HEK293 (cell line): ENCODE data around the gene CTBP2.

ENCODE experiments used
- CTCF ChIA-PET: fragments of 350-600 bp; formaldehyde crosslinking; extraction: SDS; loops from one replicate; lab custom pipeline; 2021; ENCODE audit warnings: antibody characterized with exemption; lab: Yijun Ruan, JAX
- POLR2A ChIA-PET: fragments of 300-600 bp; formaldehyde crosslinking; extraction: SDS; loops from one replicate; lab custom pipeline; 2020; ENCODE audit warnings: antibody characterized with exemption, inconsistent platforms; lab: Yijun Ruan, JAX
- H3K27ac ChIP-seq: fragments of 200-500 bp; sonication (Bioruptor generic); 2 replicates; pipeline ENCODE4 v1.5.1; 2014; ENCODE audit warnings: low read depth, low read length, control low read depth, inconsistent platforms; ENCODE audit errors: extremely low read depth
- H3K36me3 ChIP-seq, 2 experiments: fragments of 200-500 bp in 1 of 2; sonication (Bioruptor generic) in 1 of 2; 1 replicate in 1 of 2; 2 replicates in 1 of 2; pipeline ENCODE4 v1.5.1; 2014 to 2017; ENCODE audit warnings: inconsistent platforms in 2 of 2, low read length in 2 of 2; ENCODE audit not compliant: control insufficient read depth in 2 of 2, insufficient read depth in 1 of 2
- H3K4me1 ChIP-seq: fragments of 200-500 bp; sonication (Bioruptor generic); 2 replicates; pipeline ENCODE4 v1.5.1; 2014; ENCODE audit warnings: mild to moderate bottlenecking, low read length, inconsistent platforms; ENCODE audit not compliant: control insufficient read depth, insufficient read depth
- H3K4me3 ChIP-seq: 2 replicates; pipeline ENCODE4 v1.5.1; 2011; ENCODE audit warnings: low read depth, mild to moderate bottlenecking, control low read depth, low read length, moderate library complexity
- H3K9me3 ChIP-seq: fragments of 200-500 bp; sonication (Bioruptor generic); 2 replicates; pipeline ENCODE4 v1.5.1; 2014; ENCODE audit warnings: low read depth, low read length, inconsistent platforms; ENCODE audit not compliant: control insufficient read depth, insufficient read depth
- GLI2 ChIP-seq: fragments of 450-650 bp; formaldehyde crosslinking; IDR thresholded peaks from 2 replicates; pipeline ENCODE4; 2017; ENCODE audit warnings: missing biosample characterization, missing genetic modification characterization, low read depth, borderline replicate concordance
- KLF16 ChIP-seq: fragments of 450-650 bp; formaldehyde crosslinking; IDR thresholded peaks from 2 replicates; pipeline ENCODE4 v1.5.1; 2017; ENCODE audit warnings: missing biosample characterization, missing genetic modification characterization
- OVOL3 ChIP-seq: fragments of 450-650 bp; formaldehyde crosslinking; IDR thresholded peaks from 2 replicates; pipeline ENCODE4 v1.5.1; 2016; ENCODE audit warnings: missing biosample characterization, missing genetic modification characterization
- PRDM1 ChIP-seq: fragments of 450-650 bp; formaldehyde crosslinking; IDR thresholded peaks from 2 replicates; pipeline ENCODE4; 2016; ENCODE audit warnings: missing biosample characterization, missing genetic modification characterization
- PRDM6 ChIP-seq: fragments of 450-650 bp; formaldehyde crosslinking; IDR thresholded peaks from 2 replicates; pipeline ENCODE4 v1.5.1; 2017; ENCODE audit warnings: missing biosample characterization, missing genetic modification characterization
- RBAK ChIP-seq: fragments of 450-650 bp; formaldehyde crosslinking; IDR thresholded peaks from 2 replicates; pipeline ENCODE4 v1.5.1; 2016; ENCODE audit warnings: missing biosample characterization, missing genetic modification characterization
- SP7 ChIP-seq: fragments of 450-650 bp; formaldehyde crosslinking; IDR thresholded peaks from 2 replicates; pipeline ENCODE4 v1.5.1; 2016; ENCODE audit warnings: missing biosample characterization, missing genetic modification characterization
- ZBTB21 ChIP-seq: fragments of 450-650 bp; formaldehyde crosslinking; IDR thresholded peaks from 2 replicates; pipeline ENCODE4 v1.5.1; 2017; ENCODE audit warnings: missing biosample characterization, missing genetic modification characterization
- ZFHX2 ChIP-seq: fragments of 450-650 bp; formaldehyde crosslinking; conservative IDR thresholded peaks from 2 replicates; pipeline ENCODE4 v1.5.1; 2016; ENCODE audit warnings: missing biosample characterization, missing genetic modification characterization
- ZFP37 ChIP-seq: fragments of 450-650 bp; formaldehyde crosslinking; IDR thresholded peaks from 2 replicates; pipeline ENCODE4 v1.5.1; 2016; ENCODE audit warnings: missing biosample characterization, missing genetic modification characterization
- ZIC2 ChIP-seq: fragments of 450-650 bp; formaldehyde crosslinking; IDR thresholded peaks from 2 replicates; pipeline ENCODE4 v1.5.1; 2016; ENCODE audit warnings: missing biosample characterization, missing genetic modification characterization
- ZNF10 ChIP-seq: fragments of 450-650 bp; formaldehyde crosslinking; IDR thresholded peaks from 2 replicates; pipeline ENCODE4 v1.5.1; 2017; ENCODE audit warnings: missing biosample characterization, missing genetic modification characterization
- ZNF121 ChIP-seq: fragments of 450-650 bp; formaldehyde crosslinking; IDR thresholded peaks from 2 replicates; pipeline ENCODE4 v1.5.1; 2016; ENCODE audit warnings: missing biosample characterization, missing genetic modification characterization
- ZNF169 ChIP-seq: fragments of 450-650 bp; formaldehyde crosslinking; IDR thresholded peaks from 2 replicates; pipeline ENCODE4 v1.5.1; 2016; ENCODE audit warnings: missing biosample characterization, missing genetic modification characterization
- ZNF19 ChIP-seq: fragments of 450-650 bp; formaldehyde crosslinking; IDR thresholded peaks from 2 replicates; pipeline ENCODE4; 2016; ENCODE audit warnings: missing biosample characterization, missing genetic modification characterization, low read depth
- ZNF23 ChIP-seq: fragments of 450-650 bp; formaldehyde crosslinking; IDR thresholded peaks from 2 replicates; pipeline ENCODE4 v1.5.1; 2016; ENCODE audit warnings: missing biosample characterization, missing genetic modification characterization, borderline replicate concordance
- ZNF248 ChIP-seq: fragments of 450-650 bp; formaldehyde crosslinking; IDR thresholded peaks from 2 replicates; pipeline ENCODE4 v1.5.1; 2017; ENCODE audit warnings: missing biosample characterization, missing genetic modification characterization
- ZNF416 ChIP-seq: fragments of 450-650 bp; formaldehyde crosslinking; IDR thresholded peaks from 2 replicates; pipeline ENCODE4 v1.5.1; 2016; ENCODE audit warnings: missing biosample characterization, missing genetic modification characterization
- ZNF423 ChIP-seq: fragments of 450-650 bp; formaldehyde crosslinking; IDR thresholded peaks from 2 replicates; pipeline ENCODE4 v1.5.1; 2016; ENCODE audit warnings: missing biosample characterization, missing genetic modification characterization
- ZNF426 ChIP-seq: fragments of 450-650 bp; formaldehyde crosslinking; IDR thresholded peaks from 2 replicates; pipeline ENCODE4 v1.5.1; 2017; ENCODE audit warnings: missing biosample characterization, missing genetic modification characterization, mild to moderate bottlenecking, inconsistent platforms, moderate library complexity
- ZNF530 ChIP-seq: fragments of 450-650 bp; formaldehyde crosslinking; IDR thresholded peaks from 2 replicates; pipeline ENCODE4 v1.5.1; 2016; ENCODE audit warnings: low read depth, missing biosample characterization, missing genetic modification characterization
- ZNF548 ChIP-seq: fragments of 450-650 bp; formaldehyde crosslinking; IDR thresholded peaks from 2 replicates; pipeline ENCODE4 v1.5.1; 2016; ENCODE audit warnings: missing biosample characterization, missing genetic modification characterization
- ZNF629 ChIP-seq: fragments of 450-650 bp; formaldehyde crosslinking; IDR thresholded peaks from 2 replicates; pipeline ENCODE4 v1.5.1; 2017; ENCODE audit warnings: missing biosample characterization, missing genetic modification characterization
- ZNF701 ChIP-seq: fragments of 450-650 bp; formaldehyde crosslinking; IDR thresholded peaks from 2 replicates; pipeline ENCODE4 v1.5.1; 2016; ENCODE audit warnings: missing biosample characterization, missing genetic modification characterization
- ZNF76 ChIP-seq: fragments of 450-650 bp; formaldehyde crosslinking; IDR thresholded peaks from 2 replicates; pipeline ENCODE4; 2016; ENCODE audit warnings: low read depth, missing biosample characterization, missing genetic modification characterization, borderline replicate concordance
- ZNF792 ChIP-seq: fragments of 450-650 bp; formaldehyde crosslinking; IDR thresholded peaks from 2 replicates; pipeline ENCODE4 v1.5.1; 2016; ENCODE audit warnings: missing biosample characterization, missing genetic modification characterization
- TF ChIP-seq, protein P1 (sequence below): fragments of 450-650 bp; formaldehyde crosslinking; IDR thresholded peaks from 2 replicates; pipeline ENCODE4 v1.5.1; 2016; ENCODE audit warnings: missing biosample characterization, missing genetic modification characterization, borderline replicate concordance
- TF ChIP-seq, protein P2 (sequence below): fragments of 450-650 bp; IDR thresholded peaks from 2 replicates; pipeline ENCODE4 v1.5.1; 2018; ENCODE audit warnings: missing biosample characterization, mild to moderate bottlenecking, missing genetic modification characterization
- TF ChIP-seq, protein P3 (sequence below): fragments of 450-650 bp; formaldehyde crosslinking; IDR thresholded peaks from 2 replicates; pipeline ENCODE4 v1.5.1; 2016; ENCODE audit warnings: missing biosample characterization, missing genetic modification characterization
- TF ChIP-seq, protein P4 (sequence below): fragments of 450-650 bp; formaldehyde crosslinking; IDR thresholded peaks from 2 replicates; pipeline ENCODE4 v1.5.1; 2016; ENCODE audit warnings: missing biosample characterization, missing genetic modification characterization

The CTBP2 gene

DNA sequence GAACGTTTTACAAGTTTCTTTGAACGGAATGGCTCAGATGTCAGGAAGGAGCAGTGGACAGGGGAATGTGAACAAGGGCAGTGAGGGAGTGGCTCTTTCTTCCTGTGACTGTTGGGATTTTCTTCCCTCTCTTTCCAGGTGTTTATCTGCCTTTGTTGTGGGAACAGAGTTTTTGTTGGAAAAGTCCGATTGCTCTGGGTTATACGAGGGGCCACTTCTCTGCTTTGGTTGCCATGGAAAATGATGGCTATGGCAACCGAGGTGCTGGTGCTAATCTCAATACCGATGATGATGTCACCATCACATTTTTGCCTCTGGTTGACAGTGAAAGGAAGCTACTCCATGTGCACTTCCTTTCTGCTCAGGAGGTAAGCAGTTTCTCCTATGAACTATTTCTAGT, 177.0 kb downstream of the CTBP2 start (continued):
- TF ChIP-seq, protein P1, sequence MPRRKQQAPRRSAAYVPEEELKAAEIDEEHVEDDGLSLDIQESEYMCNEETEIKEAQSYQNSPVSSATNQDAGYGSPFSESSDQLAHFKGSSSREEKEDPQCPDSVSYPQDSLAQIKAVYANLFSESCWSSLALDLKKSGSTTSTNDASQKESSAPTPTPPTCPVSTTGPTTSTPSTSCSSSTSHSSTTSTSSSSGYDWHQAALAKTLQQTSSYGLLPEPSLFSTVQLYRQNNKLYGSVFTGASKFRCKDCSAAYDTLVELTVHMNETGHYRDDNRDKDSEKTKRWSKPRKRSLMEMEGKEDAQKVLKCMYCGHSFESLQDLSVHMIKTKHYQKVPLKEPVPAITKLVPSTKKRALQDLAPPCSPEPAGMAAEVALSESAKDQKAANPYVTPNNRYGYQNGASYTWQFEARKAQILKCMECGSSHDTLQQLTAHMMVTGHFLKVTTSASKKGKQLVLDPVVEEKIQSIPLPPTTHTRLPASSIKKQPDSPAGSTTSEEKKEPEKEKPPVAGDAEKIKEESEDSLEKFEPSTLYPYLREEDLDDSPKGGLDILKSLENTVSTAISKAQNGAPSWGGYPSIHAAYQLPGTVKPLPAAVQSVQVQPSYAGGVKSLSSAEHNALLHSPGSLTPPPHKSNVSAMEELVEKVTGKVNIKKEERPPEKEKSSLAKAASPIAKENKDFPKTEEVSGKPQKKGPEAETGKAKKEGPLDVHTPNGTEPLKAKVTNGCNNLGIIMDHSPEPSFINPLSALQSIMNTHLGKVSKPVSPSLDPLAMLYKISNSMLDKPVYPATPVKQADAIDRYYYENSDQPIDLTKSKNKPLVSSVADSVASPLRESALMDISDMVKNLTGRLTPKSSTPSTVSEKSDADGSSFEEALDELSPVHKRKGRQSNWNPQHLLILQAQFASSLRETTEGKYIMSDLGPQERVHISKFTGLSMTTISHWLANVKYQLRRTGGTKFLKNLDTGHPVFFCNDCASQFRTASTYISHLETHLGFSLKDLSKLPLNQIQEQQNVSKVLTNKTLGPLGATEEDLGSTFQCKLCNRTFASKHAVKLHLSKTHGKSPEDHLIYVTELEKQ: no peak
- TF ChIP-seq, protein P2, sequence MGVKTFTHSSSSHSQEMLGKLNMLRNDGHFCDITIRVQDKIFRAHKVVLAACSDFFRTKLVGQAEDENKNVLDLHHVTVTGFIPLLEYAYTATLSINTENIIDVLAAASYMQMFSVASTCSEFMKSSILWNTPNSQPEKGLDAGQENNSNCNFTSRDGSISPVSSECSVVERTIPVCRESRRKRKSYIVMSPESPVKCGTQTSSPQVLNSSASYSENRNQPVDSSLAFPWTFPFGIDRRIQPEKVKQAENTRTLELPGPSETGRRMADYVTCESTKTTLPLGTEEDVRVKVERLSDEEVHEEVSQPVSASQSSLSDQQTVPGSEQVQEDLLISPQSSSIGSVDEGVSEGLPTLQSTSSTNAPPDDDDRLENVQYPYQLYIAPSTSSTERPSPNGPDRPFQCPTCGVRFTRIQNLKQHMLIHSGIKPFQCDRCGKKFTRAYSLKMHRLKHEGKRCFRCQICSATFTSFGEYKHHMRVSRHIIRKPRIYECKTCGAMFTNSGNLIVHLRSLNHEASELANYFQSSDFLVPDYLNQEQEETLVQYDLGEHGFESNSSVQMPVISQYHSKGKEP (tag by site-specific recombination): no peak
- TF ChIP-seq ZNF416 (tag by site-specific recombination) (no peak), ZNF121 (tag by site-specific recombination) (no peak), ZNF23 (tag by site-specific recombination) (no peak), RBAK (no peak), ZNF423 (tag by site-specific recombination) (no peak), SP7 (tag by site-specific recombination) (0 out of 2 replicates have a peak, but pooled peaks have one; percentile 13), PRDM6 (tag by site-specific recombination) (0 out of 2 replicates have a peak, but pooled peaks have one; percentile 69), PRDM1 (tag by site-specific recombination) (peak; percentile 83), ZBTB21 (tag by site-specific recombination) (0 out of 2 replicates have a peak, but pooled peaks have one; percentile 53), ZNF530 (no peak), ZNF248 (tag by site-specific recombination) (no peak), ZNF10 (tag by site-specific recombination) (no peak), KLF16 (tag by site-specific recombination) (no peak), ZNF629 (tag by site-specific recombination) (peak; percentile 73)
- TF ChIP-seq, protein P3, sequence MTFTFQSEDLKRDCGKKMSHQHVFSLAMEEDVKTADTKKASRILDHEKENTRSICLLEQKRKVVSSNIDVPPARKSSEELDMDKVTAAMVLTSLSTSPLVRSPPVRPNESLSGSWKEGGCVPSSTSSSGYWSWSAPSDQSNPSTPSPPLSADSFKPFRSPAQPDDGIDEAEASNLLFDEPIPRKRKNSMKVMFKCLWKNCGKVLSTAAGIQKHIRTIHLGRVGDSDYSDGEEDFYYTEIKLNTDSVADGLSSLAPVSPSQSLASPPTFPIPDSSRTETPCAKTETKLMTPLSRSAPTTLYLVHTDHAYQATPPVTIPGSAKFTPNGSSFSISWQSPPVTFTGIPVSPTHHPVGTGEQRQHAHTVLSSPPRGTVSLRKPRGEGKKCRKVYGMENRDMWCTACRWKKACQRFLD (tag by site-specific recombination): no peak
- TF ChIP-seq, protein P4, sequence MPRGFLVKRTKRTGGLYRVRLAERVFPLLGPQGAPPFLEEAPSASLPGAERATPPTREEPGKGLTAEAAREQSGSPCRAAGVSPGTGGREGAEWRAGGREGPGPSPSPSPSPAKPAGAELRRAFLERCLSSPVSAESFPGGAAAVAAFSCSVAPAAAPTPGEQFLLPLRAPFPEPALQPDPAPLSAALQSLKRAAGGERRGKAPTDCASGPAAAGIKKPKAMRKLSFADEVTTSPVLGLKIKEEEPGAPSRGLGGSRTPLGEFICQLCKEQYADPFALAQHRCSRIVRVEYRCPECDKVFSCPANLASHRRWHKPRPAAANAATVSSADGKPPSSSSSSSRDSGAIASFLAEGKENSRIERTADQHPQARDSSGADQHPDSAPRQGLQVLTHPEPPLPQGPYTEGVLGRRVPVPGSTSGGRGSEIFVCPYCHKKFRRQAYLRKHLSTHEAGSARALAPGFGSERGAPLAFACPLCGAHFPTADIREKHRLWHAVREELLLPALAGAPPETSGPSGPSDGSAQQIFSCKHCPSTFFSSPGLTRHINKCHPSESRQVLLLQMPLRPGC (tag by site-specific recombination): no peak

GRCh38 chr10:124978376-124978725, 182.0 kb downstream of the CTBP2 start:
- Histone ChIP-seq H3K4me1 (peaks cover 8% of the 10 kb centered on the region; the same call in 1 of the 2 replicates), H3K9me3 (no peaks in the 10 kb centered on the region), H3K4me3 (no peak overlapping the region), H3K27ac (no peak overlapping the region), H3K36me3 (peaks cover 39 to 48% of the 10 kb centered on the region in 2 experiments)
- CTCF ChIA-PET: interaction anchor here (0.6 to 1.5 kb wide), 2 partner anchors 15 to 159 kb away, joined by 4 to 5 read pairs; no protein-coding TSS in a partner anchor
- POLR2A ChIA-PET: no interaction called here
- TF ChIP-seq ZNF792 (no peak), ZFP37 (tag by site-specific recombination) (no peak), KLF16 (tag by site-specific recombination) (no peak), ZNF548 (tag by site-specific recombination) (no peak), GLI2 (tag by site-specific recombination) (no peak), ZNF169 (tag by site-specific recombination) (no peak), ZNF530 (no peak), ZIC2 (tag by site-specific recombination) (no peak), ZNF629 (tag by site-specific recombination) (no peak), ZNF426 (tag by site-specific recombination) (no peak), ZNF76 (tag by site-specific recombination) (no peak), ZNF19 (tag by site-specific recombination) (no peak), OVOL3 (no peak), ZFHX2 (no peak), ZNF701 (tag by site-specific recombination) (no peak)
